Activated CD4-positive, CD25-positive, alpha-beta regulatory T cell treated with anti-CD3 and anti-CD28 coated beads, Interleukin-2, amount 50 U/mL, for 16 hours (primary cell): Measurements from ENCODE around the gene NPAS3.

Experiments
- DNase-seq: peaks from one replicate; pipeline ENCODE4 v3.0.0-alpha.2; 2020; ENCODE audit warnings: low read depth, low spot score

The NPAS3 gene

GRCh38 chr14:33578461-33579216 is 640.0 kb downstream of the NPAS3 start:
- DNase-seq, result no peak

- no peak for DNase-seq
Measured at GRCh38 chr14:33580231-33580749, 641.6 kb downstream of the NPAS3 start.

GRCh38 chr14:33580841-33581240 is 642.2 kb downstream of the NPAS3 start:
- no peak for DNase-seq

GRCh38 chr14:33584697-33585096 is 646.0 kb downstream of the NPAS3 start:
- no peak for DNase-seq

- DNase-seq, result no peak
Measured at GRCh38 chr14:33586806-33587205, 648.1 kb downstream of the NPAS3 start.

- DNase-seq, result no peak
Measured at GRCh38 chr14:33587791-33588190, 649.1 kb downstream of the NPAS3 start.

- DNase-seq, result no peak
Measured at GRCh38 chr14:33588771-33589170, 650.1 kb downstream of the NPAS3 start.

- DNase-seq, result no peak
Measured at GRCh38 chr14:33589334-33589733, 650.7 kb downstream of the NPAS3 start.

- no peak for DNase-seq
Measured at GRCh38 chr14:33590891-33591630, 652.4 kb downstream of the NPAS3 start.

- DNase-seq, result no peak
Measured at GRCh38 chr14:33592297-33592696, 653.6 kb downstream of the NPAS3 start.

- no peak for DNase-seq
Measured at GRCh38 chr14:33596211-33597080, 657.8 kb downstream of the NPAS3 start.

- DNase-seq, result no peak
Measured at GRCh38 chr14:33598582-33598981, 659.9 kb downstream of the NPAS3 start.

- DNase-seq, result no peak
Measured at GRCh38 chr14:33602396-33602795, 663.7 kb downstream of the NPAS3 start.

- no peak for DNase-seq
Measured at GRCh38 chr14:33606591-33606990, 667.9 kb downstream of the NPAS3 start.

- DNase-seq, result no peak
Measured at GRCh38 chr14:33609582-33609981, 670.9 kb downstream of the NPAS3 start.

- DNase-seq, result no peak
Measured at GRCh38 chr14:33610121-33610520, 671.4 kb downstream of the NPAS3 start.

- DNase-seq, result no peak
Measured at GRCh38 chr14:33611405-33612196, 672.9 kb downstream of the NPAS3 start.

GRCh38 chr14:33612197-33612505 is 673.5 kb downstream of the NPAS3 start:
- DNase-seq, result no peak

- DNase-seq, result no peak
Measured at GRCh38 chr14:33617154-33617553, 678.5 kb downstream of the NPAS3 start.

- no peak for DNase-seq
Measured at GRCh38 chr14:33618361-33619105, 679.9 kb downstream of the NPAS3 start.

GRCh38 chr14:33622496-33622895 is 683.8 kb downstream of the NPAS3 start:
- no peak for DNase-seq
